ENCODE measurements around the gene THUMPD1.
"Not testable (repeated sequence)": the region's sequence is repeated elsewhere in the genome, so short reads cannot be mapped to it uniquely, and the experiment has no call there.

THUMPD1 gene

GRCh38 chr16:20765732-20766131, 24.1 kb upstream of the THUMPD1 start:
- no peaks in the 10 kb centered on the region for H3K9me2 ChIP-seq (replicated peaks; ENCODE audit: low read depth, low read length)
- no peaks in the 10 kb centered on the region for H3K27me3 ChIP-seq (ENCODE audit: insufficient read depth, low read length, poor library complexity, severe bottlenecking)
- H2AFZ ChIP-seq (ENCODE audit: low read length), result no peak overlapping the region
- H3K9ac ChIP-seq (ENCODE audit: low read depth, low read length, poor library complexity, severe bottlenecking), result no peak overlapping the region
- no peaks in the 10 kb centered on the region for H3K36me3 ChIP-seq (ENCODE audit: insufficient read depth, low read length)
- no peaks in the 10 kb centered on the region; the same call in 1 of the 2 replicates for H3K9me3 ChIP-seq (ENCODE audit: insufficient read depth, low read depth, low read length)
- H3F3A ChIP-seq (ENCODE audit: low read depth), result no peaks in the 10 kb centered on the region
- H3K4me3 ChIP-seq (ENCODE audit: low read length, poor library complexity, severe bottlenecking), result no peak overlapping the region
- peaks cover 6% of the 10 kb centered on the region for H3K4me1 ChIP-seq (ENCODE audit: insufficient read depth, low read length, poor library complexity, severe bottlenecking)
- H4K20me1 ChIP-seq (ENCODE audit: insufficient read depth, low read length, poor library complexity, severe bottlenecking), result no peaks in the 10 kb centered on the region
- H3K79me2 ChIP-seq (ENCODE audit: insufficient read depth, low read length), result no peaks in the 10 kb centered on the region
- TF ChIP-seq CTCF (conservative IDR thresholded peaks at IDR 0.05; ENCODE audit: low read length) (no peak), EZH2phosphoT487 (IDR thresholded peaks at IDR 0.05; ENCODE audit: borderline replicate concordance) (no peak)
- H3K4me2 ChIP-seq (ENCODE audit: low read depth, low read length, poor library complexity, severe bottlenecking), result no peak overlapping the region

- not testable (repeated sequence) for H3K4me1 ChIP-seq (ENCODE audit: insufficient read depth, low read length, poor library complexity, severe bottlenecking); H3K36me3 ChIP-seq (ENCODE audit: insufficient read depth, low read length); H3K79me2 ChIP-seq (ENCODE audit: insufficient read depth, low read length); H4K20me1 ChIP-seq (ENCODE audit: insufficient read depth, low read length, poor library complexity, severe bottlenecking); H3K9ac ChIP-seq (ENCODE audit: low read depth, low read length, poor library complexity, severe bottlenecking); H3F3A ChIP-seq (ENCODE audit: low read depth); H3K9me3 ChIP-seq (ENCODE audit: insufficient read depth, low read depth, low read length); H3K9me2 ChIP-seq (replicated peaks; ENCODE audit: low read depth, low read length); H2AFZ ChIP-seq (ENCODE audit: low read length); H3K27me3 ChIP-seq (ENCODE audit: insufficient read depth, low read length, poor library complexity, severe bottlenecking)
- H3K4me2 ChIP-seq (ENCODE audit: low read depth, low read length, poor library complexity, severe bottlenecking), result peak overlapping the region; percentile 71
- H3K4me3 ChIP-seq (ENCODE audit: low read length, poor library complexity, severe bottlenecking), result peak overlapping the region; percentile 65
These were observed 22.8 kb upstream of the THUMPD1 start for GRCh38 chr16:20764448-20764847.

GRCh38 chr16:20763461-20764232, 22.0 kb upstream of the THUMPD1 start, which contains the start of gene ACSM3:
ACSM3 (plus strand) TSS chr16:20764014; CDS start chr16:20770035, 6,021 bp downstream.
- Histone ChIP-seq H3K27me3 (ENCODE audit: insufficient read depth, low read length, poor library complexity, severe bottlenecking) (no peaks in the 10 kb centered on the region), H3K79me2 (ENCODE audit: insufficient read depth, low read length) (no peaks in the 10 kb centered on the region), H3K4me2 (ENCODE audit: low read depth, low read length, poor library complexity, severe bottlenecking) (peak within 1 kb of the TSS; percentile 71), H2AFZ (ENCODE audit: low read length) (peak within 1 kb of the TSS; percentile 63), H3K4me3 (ENCODE audit: low read length, poor library complexity, severe bottlenecking) (peak within 1 kb of the TSS; percentile 65), H3K36me3 (ENCODE audit: insufficient read depth, low read length) (no peaks in the 10 kb centered on the region), H3K4me1 (ENCODE audit: insufficient read depth, low read length, poor library complexity, severe bottlenecking) (peaks cover 6% of the 10 kb centered on the region), H3K9me2 (replicated peaks; ENCODE audit: low read depth, low read length) (no peaks in the 10 kb centered on the region), H4K20me1 (ENCODE audit: insufficient read depth, low read length, poor library complexity, severe bottlenecking) (no peaks in the 10 kb centered on the region), H3F3A (ENCODE audit: low read depth) (no peaks in the 10 kb centered on the region), H3K9ac (ENCODE audit: low read depth, low read length, poor library complexity, severe bottlenecking) (peak within 1 kb of the TSS; percentile 16), H3K9me3 (ENCODE audit: insufficient read depth, low read depth, low read length) (no peaks in the 10 kb centered on the region; the same call in 1 of the 2 replicates)
- no peak for TF ChIP-seq EZH2phosphoT487 (IDR thresholded peaks at IDR 0.05; ENCODE audit: borderline replicate concordance)
- TF ChIP-seq CTCF (conservative IDR thresholded peaks at IDR 0.05; ENCODE audit: low read length), result no peak
